GM18526 (cell line): Measurements from ENCODE around the gene GOLGA3.

Source experiments
- POLR2A ChIP-seq: IDR thresholded peaks from 3 replicates; pipeline ENCODE4 v1.6.1; 2011; ENCODE audit not compliant: insufficient read length; ENCODE audit errors: extremely low read depth

The GOLGA3 gene

GRCh38 chr12:132848521-132848920 lies 19.9 kb upstream of the GOLGA3 start:
- no peak for TF ChIP-seq POLR2A

- no peak for TF ChIP-seq POLR2A
These were observed 19.0 kb upstream of the GOLGA3 start for GRCh38 chr12:132847363-132848356.

- TF ChIP-seq POLR2A, result no peak
These were observed 13.9 kb upstream of the GOLGA3 start for GRCh38 chr12:132842449-132843045.

- TF ChIP-seq POLR2A, result no peak
These were observed 12.5 kb upstream of the GOLGA3 start for GRCh38 chr12:132841151-132841550.

- no peak for TF ChIP-seq POLR2A
These were observed 11.9 kb upstream of the GOLGA3 start for GRCh38 chr12:132840536-132840935.

- TF ChIP-seq POLR2A, result no peak
These were observed 11.0 kb upstream of the GOLGA3 start for GRCh38 chr12:132839558-132840235.

GRCh38 chr12:132838410-132839080 lies 9.9 kb upstream of the GOLGA3 start:
- no peak for TF ChIP-seq POLR2A

GRCh38 chr12:132837693-132838409 lies 9.2 kb upstream of the GOLGA3 start:
- no peak for TF ChIP-seq POLR2A

GRCh38 chr12:132836795-132837331 lies 8.2 kb upstream of the GOLGA3 start:
- no peak for TF ChIP-seq POLR2A

GRCh38 chr12:132835076-132836025 lies 6.7 kb upstream of the GOLGA3 start:
- TF ChIP-seq POLR2A, result no peak

- TF ChIP-seq POLR2A, result no peak
These were observed 5.6 kb upstream of the GOLGA3 start for GRCh38 chr12:132834181-132834711.

GRCh38 chr12:132833341-132833740 lies 4.7 kb upstream of the GOLGA3 start:
- no peak for TF ChIP-seq POLR2A

GRCh38 chr12:132831771-132832170 lies 3.1 kb upstream of the GOLGA3 start:
- no peak for TF ChIP-seq POLR2A
